ENCODE results near the gene SKOR2.
A peak's percentile ranks its signal among the peaks of the same experiment; 100 is the strongest.

Gene SKOR2

GRCh38 chr18:47235096-47235495 lies 16.4 kb downstream of the SKOR2 start:
- ATAC-seq = no peak
- TF ChIP-seq ZNF70 (CRISPR knock-in tag; IDR thresholded peaks at IDR 0.05) = no peak
- no peak for TF ChIP-seq CSRNP3 (CRISPR knock-in tag; IDR thresholded peaks at IDR 0.05)

GRCh38 chr18:47226660-47227059 lies 24.8 kb downstream of the SKOR2 start:
- ATAC-seq = no peak
- TF ChIP-seq ZFP30 (CRISPR knock-in tag; IDR thresholded peaks at IDR 0.05) (no peak), TSHZ2 (CRISPR knock-in tag; IDR thresholded peaks at IDR 0.05) (no peak), GLIS3 (CRISPR knock-in tag; IDR thresholded peaks at IDR 0.05) (no peak), TOX (CRISPR knock-in tag; IDR thresholded peaks at IDR 0.05; ENCODE audit: borderline replicate concordance) (no peak), CSDC2 (CRISPR knock-in tag; IDR thresholded peaks at IDR 0.05) (no peak), OSR1 (CRISPR knock-in tag; IDR thresholded peaks at IDR 0.05) (no peak)

- peak; percentile 88 for ATAC-seq
- TF ChIP-seq ZC3H10 (CRISPR knock-in tag; IDR thresholded peaks at IDR 0.05) (no peak), ISL1 (CRISPR knock-in tag; IDR thresholded peaks at IDR 0.05) (no peak), ZFP3 (CRISPR knock-in tag; IDR thresholded peaks at IDR 0.05) (no peak), ZNF8 (CRISPR knock-in tag; IDR thresholded peaks at IDR 0.05) (no peak), ZNF565 (CRISPR knock-in tag; conservative IDR thresholded peaks at IDR 0.05; ENCODE audit: low read depth) (no peak), CSRNP3 (CRISPR knock-in tag; IDR thresholded peaks at IDR 0.05) (no peak), PPARA (CRISPR knock-in tag; IDR thresholded peaks at IDR 0.05; ENCODE audit: borderline replicate concordance) (no peak), ARNTL (CRISPR knock-in tag; IDR thresholded peaks at IDR 0.05; ENCODE audit: borderline replicate concordance, low read depth) (no peak), OSR1 (CRISPR knock-in tag; IDR thresholded peaks at IDR 0.05) (no peak), POU6F1 (CRISPR knock-in tag; IDR thresholded peaks at IDR 0.05; ENCODE audit: borderline replicate concordance, low read depth) (no peak), RARB (CRISPR knock-in tag; IDR thresholded peaks at IDR 0.05) (no peak), ESRRG (CRISPR knock-in tag; IDR thresholded peaks at IDR 0.05) (no peak), SNAI2 (CRISPR knock-in tag; IDR thresholded peaks at IDR 0.05) (no peak)
Measured at GRCh38 chr18:47215554-47216138, 35.8 kb downstream of the SKOR2 start.

GRCh38 chr18:47209171-47209570 lies 42.3 kb downstream of the SKOR2 start:
- TF ChIP-seq RARB (CRISPR knock-in tag; IDR thresholded peaks at IDR 0.05) (no peak), POU6F1 (CRISPR knock-in tag; IDR thresholded peaks at IDR 0.05; ENCODE audit: borderline replicate concordance, low read depth) (no peak)
- ATAC-seq = no peak

Data from SK-N-SH treated with all-trans-retinoic acid at 6 μM for 48 hours (cell line).